NCI-H1048 (cell line): ENCODE results near the gene TPM1.

Experiments used
- DNase-seq: peaks from one replicate; lab custom pipeline; 2025; lab: John Stamatoyannopoulos, UW

TPM1 gene

DNA sequence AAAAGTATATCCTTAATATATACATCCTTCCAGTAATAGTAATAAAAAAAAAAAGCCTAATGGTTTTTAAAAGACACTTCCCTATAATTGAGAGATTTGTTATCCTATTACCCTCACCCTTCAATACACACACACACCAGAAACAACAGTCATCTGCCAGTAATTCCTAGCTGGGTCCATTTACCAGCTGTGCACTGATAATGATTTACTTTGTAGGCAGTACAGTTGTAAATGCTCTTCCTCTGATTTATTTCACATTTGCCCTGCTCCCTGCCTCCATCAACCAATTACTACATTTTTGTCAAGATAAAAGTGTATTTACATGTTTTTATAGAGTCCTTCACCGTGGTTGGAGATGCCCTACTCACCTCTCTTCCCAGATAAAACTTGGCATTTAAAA is 12.4 kb downstream of the TPM1 start:
- no peak for DNase-seq

DNA sequence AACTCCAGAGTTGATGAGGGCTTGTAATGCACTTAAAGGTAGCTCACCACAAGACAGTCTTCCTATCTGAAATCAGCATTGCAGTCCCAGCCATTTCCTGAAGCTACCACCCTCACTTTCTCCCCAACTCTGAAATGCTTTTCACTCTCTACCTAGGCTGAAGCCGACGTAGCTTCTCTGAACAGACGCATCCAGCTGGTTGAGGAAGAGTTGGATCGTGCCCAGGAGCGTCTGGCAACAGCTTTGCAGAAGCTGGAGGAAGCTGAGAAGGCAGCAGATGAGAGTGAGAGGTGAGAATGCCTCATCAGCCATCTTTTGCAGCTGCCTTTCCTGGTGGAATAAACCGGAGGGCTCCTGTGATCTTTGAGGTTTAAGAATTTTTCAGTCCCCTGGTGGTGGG is 14.3 kb downstream of the TPM1 start:
- DNase-seq, result no peak

DNA sequence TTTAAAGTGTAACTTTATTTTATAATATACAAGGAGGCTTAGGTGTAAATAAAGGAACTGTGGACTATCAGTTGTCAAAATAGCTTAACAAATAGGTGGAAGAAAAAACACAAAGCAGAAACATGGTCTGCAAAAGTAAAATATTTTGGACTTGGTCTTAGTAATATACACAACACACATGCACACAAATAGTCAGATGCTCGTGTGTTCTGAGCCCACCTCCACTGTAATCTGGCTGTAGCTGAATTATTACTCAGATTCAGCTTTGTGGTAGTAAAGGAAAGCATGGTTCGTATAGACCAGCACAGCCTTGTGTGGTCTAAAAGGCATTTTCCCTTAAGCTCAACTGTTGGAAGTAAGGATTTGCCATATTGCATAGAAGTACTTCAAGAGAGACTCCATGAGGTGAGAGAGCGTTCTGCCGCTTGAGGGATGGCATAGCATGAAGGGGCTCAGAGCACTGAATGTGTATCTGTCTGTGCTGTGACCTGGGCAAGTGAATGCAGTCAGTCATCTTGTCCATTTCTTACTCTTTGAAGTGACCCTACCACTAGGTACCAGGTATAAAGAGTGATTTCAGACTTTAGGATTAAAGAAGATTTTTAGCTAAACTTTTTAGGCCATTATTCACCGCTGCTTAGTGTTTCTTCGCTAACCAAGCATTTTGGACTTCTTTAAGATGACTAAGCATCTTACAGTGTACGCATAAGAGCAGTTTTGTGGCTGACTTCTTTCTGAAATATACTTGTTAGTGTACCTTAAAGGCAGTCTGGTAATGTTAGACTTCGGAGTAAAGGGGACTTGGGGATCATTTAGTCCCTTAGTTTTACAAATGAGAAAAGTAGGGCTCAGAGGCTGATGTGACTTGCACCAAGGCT is 15.2 kb downstream of the TPM1 start:
- no peak for DNase-seq

DNA sequence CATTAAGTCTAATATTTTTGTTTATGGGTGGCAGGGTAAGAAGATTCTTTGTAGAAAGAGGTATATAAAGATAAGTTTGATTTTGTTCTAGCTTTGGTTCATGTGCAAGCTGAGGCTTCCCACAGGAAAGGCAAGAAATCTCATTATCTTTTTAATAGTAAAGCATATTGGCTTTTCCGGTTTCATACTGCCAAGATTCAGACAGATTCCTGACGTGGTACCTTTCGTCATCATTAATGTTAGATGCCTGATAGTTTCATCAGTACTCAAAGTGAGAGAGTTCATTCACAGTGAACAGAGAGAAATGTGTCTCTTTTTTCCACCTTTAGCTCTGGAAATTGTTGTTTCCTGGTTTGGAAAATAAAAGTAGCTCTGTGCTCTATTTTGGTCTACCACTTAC is 16.5 kb downstream of the TPM1 start:
- DNase-seq, result no peak

DNA sequence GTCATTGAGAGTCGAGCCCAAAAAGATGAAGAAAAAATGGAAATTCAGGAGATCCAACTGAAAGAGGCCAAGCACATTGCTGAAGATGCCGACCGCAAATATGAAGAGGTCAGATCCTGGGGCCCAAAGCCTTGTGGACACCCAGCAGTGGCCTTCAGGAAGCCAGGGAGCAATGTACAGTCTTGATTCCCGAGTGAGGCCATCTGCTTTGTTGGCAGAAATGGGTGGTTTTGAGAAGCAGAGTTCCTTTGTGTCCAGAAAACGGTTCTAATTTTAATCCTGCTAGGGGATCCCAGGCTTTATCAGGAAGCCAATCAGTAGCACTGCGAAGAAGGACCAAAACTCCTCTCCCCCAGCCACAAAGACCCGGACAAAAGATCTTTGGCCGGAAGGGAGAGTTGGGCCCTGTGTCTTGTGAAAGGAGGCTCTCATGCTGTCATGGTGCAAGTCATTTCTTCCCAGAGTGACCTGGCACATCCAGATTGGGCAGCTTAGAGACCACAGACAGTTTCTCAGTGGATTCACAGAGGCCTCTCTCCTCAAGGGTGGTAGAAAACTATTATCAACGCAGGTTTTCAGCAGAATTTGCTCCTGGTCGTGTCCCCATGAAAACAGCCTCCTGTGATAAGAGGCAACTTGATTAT is 17.1 kb downstream of the TPM1 start:
- DNase-seq, result no peak

DNA sequence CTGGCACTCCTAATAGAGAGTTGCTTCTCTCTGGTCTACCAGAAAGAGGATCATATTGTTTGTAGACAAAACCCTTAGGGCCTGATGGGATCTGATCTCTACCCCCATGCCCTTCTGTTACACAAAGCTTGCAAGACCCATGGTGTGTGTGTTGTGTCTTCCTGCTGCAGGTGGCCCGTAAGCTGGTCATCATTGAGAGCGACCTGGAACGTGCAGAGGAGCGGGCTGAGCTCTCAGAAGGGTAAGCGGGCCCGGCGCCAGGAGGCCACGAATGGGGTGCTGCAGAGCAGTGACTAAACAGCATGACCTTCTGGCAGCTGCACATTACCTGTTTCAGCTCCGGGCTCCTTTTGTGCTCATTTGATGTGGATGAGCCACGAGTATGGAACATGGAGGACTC is 18.2 kb downstream of the TPM1 start:
- DNase-seq, result no peak

DNA sequence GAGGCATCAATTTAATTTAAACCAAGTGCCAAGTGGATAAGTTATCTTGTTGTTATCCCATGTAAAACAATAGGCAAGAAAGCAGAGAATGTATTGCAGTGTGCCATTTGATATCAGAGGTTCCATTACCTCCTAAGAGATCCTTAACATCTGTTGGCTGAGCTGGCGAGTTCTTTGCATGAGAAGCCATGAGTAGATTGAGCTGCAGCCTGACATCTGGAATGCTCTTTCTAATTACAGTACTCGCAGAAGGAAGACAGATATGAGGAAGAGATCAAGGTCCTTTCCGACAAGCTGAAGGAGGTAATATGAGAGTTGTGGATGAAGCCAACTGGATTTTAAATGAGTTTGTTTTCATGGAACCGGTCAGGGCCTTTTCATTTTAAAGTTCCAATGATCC is 19.4 kb downstream of the TPM1 start:
- no peak for DNase-seq

DNA sequence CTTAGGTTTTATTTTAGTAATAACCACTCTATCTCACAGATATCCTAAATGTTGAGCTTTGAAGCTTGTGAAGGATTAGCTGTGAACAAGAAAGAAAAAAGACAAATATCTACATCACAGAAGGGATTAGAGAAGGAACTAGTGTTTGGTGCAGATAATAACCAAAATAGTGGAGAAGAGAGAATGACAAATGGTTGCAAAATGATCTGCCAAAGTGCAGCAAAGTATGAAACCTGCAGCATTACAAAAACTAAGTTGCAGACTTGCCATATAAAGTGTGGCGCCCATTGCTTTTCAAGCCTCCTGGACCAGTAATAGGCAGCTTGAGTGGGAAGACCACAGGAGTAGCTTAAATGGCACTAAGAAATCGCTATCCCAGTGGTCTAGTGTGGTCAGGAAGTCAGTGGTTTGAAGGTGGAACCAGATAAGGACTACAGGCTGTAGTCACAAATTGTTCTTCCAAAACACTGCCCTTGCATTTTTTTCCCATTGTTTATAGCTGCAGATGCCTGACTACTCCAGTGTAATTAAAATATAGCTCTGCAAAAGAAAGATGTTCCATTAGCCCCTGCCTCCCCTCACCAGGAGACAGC is 20.7 kb downstream of the TPM1 start:
- DNase-seq, result no peak

DNA sequence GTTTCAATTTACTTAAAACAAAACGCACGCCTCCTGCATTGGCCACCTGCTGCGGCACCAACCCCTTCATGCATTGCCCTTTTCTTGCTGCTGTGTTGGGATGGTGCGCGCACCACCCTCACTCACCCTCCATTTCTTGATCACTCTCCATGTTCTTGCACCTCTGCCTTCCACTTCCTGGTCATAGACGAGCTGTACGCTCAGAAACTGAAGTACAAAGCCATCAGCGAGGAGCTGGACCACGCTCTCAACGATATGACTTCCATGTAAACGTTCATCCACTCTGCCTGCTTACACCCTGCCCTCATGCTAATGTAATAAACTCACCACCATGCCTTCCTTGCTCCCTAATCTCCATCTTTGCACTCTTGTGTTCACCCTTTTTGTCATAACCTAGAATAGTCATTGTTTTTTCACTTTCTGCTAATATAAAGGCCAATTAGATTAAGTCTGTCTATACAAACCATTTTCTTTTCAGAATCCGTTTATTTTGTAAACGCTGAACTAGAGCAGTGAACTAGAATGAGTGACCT is 21.4 kb downstream of the TPM1 start:
- no peak for DNase-seq

DNA sequence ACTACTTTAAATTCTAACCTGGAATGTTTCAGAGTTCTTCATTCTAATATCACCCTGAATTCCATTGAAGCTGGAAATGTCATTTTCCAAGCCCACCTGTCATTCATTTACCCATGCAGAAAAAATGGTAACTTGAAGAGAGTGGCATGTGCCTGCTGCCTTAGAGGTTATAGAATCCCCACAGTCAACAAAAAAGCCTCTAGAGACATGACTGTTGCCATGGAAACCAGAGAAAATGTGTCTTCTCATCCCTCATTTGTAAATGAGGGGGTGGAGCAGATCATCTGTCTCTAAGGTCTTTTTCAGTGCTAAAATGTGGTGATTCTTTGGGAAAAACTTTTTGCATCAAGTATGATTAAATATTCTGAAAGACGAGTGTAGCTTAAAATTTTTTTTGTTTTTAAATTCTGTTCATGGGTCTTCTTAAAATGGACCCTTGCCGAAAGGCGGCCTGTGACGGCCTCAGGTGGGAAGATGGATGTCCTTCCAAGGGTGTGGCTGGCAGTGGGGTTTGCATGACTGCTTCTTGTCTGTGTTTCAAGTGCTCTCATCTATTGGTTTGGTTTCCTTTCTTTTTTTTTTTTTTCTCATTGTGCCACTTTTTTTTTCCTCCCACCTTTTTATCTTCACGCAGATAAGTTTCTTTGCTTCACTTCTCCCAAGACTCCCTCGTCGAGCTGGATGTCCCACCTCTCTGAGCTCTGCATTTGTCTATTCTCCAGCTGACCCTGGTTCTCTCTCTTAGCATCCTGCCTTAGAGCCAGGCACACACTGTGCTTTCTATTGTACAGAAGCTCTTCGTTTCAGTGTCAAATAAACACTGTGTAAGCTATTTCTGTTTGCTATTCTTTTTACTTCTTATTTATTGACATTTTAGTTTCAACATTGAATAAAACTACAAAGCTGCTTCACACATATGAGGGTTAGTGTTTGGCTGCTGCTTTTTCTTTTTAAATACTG is 23.0 kb downstream of the TPM1 start:
- no peak for DNase-seq

DNA sequence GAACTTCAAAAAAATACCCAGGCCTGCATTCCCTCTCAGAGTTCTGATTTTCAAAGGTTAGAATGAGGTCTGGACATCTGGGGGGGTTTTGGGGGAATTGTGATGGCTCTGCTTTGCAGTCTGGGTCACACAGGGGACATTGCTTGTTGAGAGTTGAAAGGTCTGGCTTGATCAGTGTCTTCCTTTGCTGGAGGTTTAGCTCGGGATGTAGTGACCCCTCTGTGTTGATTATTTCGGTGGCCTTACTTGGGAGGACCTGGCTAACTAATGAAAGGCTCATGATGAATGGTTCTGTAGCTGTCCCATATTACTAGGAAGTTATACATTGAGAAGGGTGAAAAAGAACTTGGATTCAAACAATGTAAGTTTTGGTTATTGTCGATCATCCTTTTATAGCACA is 23.7 kb downstream of the TPM1 start:
- DNase-seq, result no peak

DNA sequence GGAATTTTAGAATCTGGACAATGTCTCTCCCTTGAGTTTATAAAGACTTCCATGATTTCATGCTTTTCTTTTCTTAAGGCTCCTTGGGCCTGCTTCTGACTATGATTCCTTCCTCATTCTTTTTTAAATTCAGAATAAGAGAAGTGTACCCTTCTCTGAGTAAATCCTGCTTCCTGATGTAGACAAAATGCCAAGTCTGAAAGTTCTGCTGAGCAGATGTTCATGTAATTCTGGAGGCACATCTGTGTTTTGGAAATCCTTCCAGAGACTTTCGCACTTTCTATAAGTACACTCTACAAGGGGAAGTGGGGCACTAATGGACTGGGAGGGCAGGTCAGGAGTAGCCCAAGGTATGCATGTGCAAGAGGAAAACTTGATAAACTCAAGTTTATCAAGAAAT is 24.8 kb downstream of the TPM1 start:
- no peak for DNase-seq

DNA sequence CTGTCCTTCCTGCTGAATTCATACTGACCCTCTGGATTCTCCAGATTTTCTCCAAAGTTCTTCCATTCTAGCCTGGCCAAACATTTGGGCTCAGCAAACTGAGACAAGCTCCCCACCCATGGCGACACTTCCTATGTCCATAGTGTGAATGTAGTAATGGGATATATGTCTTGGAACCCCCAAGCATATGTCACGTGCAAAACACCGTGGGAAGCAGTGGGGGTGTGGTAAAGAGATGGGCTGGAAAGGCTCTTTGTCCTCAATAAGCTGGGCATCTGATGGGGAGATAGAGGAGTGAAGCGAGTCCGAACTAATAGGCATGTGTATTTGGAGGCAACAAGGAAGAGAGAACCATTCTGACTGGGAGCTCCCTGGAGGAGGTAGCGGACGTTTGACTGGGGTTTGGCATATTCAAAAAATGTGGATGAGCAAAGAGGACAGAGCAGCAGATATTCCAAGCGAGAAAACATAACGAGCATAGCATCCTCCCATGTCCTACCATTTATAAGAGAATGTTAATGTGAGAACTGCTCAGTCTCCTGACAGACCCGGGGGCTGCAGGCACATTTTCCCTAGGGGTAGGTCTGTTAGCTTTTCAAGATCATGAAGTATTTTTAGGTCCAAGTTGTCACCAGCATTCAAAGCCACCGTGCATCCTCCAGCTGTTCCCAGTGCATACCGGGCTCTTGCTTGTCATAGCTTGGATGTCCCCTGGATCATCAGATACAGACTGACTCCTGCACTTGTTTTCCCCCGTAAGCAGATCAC is 25.6 kb downstream of the TPM1 start:
- no peak for DNase-seq

DNA sequence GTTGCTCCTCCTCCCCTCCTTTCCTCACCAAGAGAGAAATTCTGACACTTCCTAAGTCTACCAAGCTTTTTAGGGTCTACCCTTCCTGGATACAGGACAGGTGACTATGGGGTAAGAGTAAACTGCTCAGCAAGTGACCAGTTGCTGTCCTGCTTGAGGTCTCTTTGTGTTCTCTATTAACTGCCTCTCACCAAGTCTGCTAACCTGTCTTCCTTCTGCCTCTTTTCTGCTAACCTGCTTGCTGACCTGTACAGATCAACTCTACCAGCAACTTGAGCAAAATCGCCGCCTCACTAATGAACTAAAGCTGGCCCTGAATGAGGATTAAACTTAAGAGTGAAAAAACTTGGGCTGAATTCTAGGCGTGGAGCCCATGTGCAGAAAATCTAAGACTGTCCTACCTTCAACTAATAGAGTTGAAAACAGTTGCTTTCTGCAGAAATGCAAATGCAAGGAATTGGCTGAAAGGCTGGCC is 27.1 kb downstream of the TPM1 start:
- no peak for DNase-seq

DNA sequence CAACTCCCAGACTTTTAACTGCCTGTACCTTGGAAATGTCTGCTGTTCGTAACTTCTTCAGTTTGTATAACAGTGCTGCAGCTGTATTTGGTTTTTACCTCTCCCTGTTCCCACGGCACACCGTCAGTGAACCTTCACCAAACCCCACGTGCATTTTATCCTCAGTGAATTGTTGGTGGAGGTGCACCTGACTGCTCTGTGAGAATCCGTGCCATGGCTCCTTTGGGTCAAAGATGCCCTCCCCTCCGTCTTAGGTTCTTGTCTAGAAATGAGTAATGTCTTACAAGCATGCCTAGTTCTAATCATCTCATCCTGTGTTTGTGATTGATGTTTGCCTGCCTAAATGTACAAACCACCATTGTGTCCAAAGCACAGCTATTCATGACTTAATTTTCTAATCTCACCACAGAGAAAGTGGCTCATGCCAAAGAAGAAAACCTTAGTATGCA is 28.2 kb downstream of the TPM1 start:
- no peak for DNase-seq

DNA sequence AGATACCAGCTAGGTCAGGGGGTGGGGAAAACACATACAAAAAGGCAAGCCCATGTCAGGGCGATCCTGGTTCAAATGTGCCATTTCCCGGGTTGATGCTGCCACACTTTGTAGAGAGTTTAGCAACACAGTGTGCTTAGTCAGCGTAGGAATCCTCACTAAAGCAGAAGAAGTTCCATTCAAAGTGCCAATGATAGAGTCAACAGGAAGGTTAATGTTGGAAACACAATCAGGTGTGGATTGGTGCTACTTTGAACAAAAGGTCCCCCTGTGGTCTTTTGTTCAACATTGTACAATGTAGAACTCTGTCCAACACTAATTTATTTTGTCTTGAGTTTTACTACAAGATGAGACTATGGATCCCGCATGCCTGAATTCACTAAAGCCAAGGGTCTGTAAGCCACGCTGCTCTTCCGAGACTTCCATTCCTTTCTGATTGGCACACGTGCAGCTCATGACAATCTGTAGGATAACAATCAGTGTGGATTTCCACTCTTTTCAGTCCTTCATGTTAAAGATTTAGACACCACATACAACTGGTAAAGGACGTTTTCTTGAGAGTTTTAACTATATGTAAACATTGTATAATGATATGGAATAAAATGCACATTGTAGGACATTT is 28.9 kb downstream of the TPM1 start:
- DNase-seq, result no peak

DNA sequence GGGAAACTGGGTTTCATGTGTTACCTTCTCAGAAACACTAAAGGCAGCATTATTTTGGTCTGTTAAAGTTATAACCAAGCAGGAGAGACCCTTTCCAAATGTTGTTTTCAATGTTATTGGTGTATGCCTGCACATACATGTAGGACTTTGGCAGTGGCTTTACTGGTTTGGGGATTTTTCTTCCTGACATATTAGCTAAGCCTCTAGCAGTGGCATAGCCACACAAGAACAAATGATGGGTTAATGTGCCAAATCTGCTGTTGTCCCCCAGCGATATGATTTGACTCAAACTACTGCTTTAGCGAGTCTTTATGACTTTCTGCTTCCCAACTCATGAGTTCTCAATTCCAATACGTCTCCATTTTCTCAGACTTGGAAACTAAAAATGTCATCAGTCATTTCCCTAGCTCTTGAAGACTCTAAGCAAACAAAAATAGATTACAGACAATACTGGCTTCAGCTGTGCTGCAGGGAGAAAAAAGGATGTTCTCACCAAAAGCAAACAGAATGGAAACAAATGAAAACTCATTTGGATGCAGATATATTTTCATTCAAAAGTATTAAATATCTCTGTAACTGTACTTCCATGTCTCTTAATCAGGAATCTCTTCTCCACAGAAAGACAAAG is 29.6 kb downstream of the TPM1 start:
- no peak for DNase-seq

DNA sequence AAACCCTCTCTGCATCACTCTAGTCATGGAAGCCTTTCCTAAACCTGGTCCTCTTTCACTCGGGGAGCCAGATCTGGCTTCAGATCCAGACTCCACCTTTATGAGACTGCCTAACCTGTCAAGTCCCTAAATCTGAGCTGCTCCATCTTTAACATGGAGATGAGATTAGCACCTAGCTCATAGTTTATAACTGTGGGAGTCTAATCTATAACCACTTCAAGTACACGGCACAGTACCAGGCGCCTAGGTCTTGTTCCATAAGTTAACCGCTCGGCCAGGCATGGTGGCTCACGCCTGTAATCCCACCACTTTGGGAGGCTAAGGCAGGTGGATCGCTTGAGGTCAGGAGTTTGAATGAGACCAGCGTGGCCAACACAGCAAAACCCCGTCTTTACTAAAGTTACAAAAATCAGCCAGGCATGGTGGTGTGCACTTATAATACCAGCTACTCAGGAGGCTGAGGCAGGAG is 30.3 kb downstream of the TPM1 start:
- no peak for DNase-seq

DNA sequence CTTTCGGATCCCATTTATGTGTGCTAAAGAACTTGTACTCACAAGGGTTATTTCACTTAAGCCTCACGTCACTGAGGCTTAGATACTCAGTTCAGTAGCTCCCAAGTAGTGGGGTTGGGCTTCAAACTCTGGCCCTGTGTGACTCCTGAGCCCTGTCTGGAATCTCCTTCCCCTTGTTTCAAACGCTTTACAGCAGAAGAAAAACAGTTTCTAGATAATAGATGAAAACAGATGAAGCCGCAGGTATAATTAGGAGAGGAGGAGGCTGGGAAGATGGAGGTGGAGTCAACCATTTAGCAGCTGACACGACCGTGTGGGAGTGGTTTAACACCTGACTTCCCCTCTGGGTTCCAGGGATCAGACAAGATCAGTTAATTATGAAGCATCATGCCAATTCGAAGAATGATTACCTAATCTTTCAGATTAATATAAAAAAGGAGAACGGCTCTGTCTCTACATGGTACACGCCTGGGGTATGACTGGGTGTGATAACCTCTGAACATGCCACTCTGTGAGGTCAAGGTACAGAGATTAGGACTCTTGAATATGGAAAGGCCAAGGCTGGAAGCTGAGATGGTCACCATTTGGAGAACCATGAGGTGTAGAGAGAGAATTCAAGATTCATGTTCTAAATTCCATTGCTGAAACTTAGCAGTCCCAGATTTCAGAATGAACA is 31.1 kb downstream of the TPM1 start:
- DNase-seq, result no peak
